Astrocyte (in vitro differentiated cells and primary cell): ENCODE results near the gene LANCL2.

Source experiments
- EZH2 ChIP-seq: IDR thresholded peaks from 2 replicates; pipeline ENCODE4 v1.6.1; 2012; ENCODE audit warnings: mild to moderate bottlenecking, low read length, inconsistent platforms; ENCODE audit not compliant: insufficient read depth
- TF ChIP-seq, protein P1 (sequence below): IDR thresholded peaks from 2 replicates; pipeline ENCODE4 v1.5.1; 2011; ENCODE audit warnings: low read depth, mild to moderate bottlenecking, inconsistent platforms, low read length, moderate library complexity; ENCODE audit not compliant: insufficient read depth

GRCh38 chr7:55438757-55439525 is 73.8 kb downstream of the LANCL2 start:
- TF ChIP-seq, protein P1, sequence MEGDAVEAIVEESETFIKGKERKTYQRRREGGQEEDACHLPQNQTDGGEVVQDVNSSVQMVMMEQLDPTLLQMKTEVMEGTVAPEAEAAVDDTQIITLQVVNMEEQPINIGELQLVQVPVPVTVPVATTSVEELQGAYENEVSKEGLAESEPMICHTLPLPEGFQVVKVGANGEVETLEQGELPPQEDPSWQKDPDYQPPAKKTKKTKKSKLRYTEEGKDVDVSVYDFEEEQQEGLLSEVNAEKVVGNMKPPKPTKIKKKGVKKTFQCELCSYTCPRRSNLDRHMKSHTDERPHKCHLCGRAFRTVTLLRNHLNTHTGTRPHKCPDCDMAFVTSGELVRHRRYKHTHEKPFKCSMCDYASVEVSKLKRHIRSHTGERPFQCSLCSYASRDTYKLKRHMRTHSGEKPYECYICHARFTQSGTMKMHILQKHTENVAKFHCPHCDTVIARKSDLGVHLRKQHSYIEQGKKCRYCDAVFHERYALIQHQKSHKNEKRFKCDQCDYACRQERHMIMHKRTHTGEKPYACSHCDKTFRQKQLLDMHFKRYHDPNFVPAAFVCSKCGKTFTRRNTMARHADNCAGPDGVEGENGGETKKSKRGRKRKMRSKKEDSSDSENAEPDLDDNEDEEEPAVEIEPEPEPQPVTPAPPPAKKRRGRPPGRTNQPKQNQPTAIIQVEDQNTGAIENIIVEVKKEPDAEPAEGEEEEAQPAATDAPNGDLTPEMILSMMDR: no peak
- no peak for TF ChIP-seq EZH2
